WERI-Rb-1 (cell line): ENCODE results near the gene KIAA0825.
A peak's percentile ranks its signal among the peaks of the same experiment; 100 is the strongest.

Experiments used
- DNase-seq: peaks from one replicate; pipeline ENCODE4 v3.0.0-alpha.2; 2020
- H3K27ac ChIP-seq: fragments of 250-450 bp; sonication (Bioruptor Pico); 2 replicates; pipeline ENCODE4 v1.5.1; 2020; ENCODE audit warnings: mild to moderate bottlenecking, moderate library complexity
- H3K27me3 ChIP-seq: fragments of 250-450 bp; sonication (Bioruptor Pico); 2 replicates; pipeline ENCODE4 v1.5.1; 2021; ENCODE audit warnings: mild to moderate bottlenecking, low read depth, moderate library complexity; ENCODE audit not compliant: insufficient read depth, severe bottlenecking
- H3K36me3 ChIP-seq: fragments of 250-450 bp; sonication (Bioruptor Pico); 2 replicates; pipeline ENCODE4 v1.5.1; 2020; ENCODE audit warnings: mild to moderate bottlenecking, moderate library complexity
- H3K4me3 ChIP-seq: 2 replicates; pipeline ENCODE4 v1.5.1; 2011; ENCODE audit warnings: low read depth, mild to moderate bottlenecking, control low read depth, low read length
- H3K9me3 ChIP-seq: fragments of 250-450 bp; sonication (Bioruptor Pico); 2 replicates; pipeline ENCODE4 v1.5.1; 2021; ENCODE audit warnings: mild to moderate bottlenecking, moderate library complexity; ENCODE audit not compliant: severe bottlenecking
- CTCF ChIP-seq: IDR thresholded peaks from 2 replicates; pipeline ENCODE4 v1.5.1; 2011; ENCODE audit warnings: low read depth, mild to moderate bottlenecking, control low read depth, inconsistent platforms, low read length

KIAA0825 gene

GRCh38 chr5:94618493-94619328, at the start of gene KIAA0825, which contains the start of gene SLF1:
Gene KIAA0825 (minus strand): TSS chr5:94618604. CDS start chr5:94537126, 81,478 bp downstream.
Gene SLF1 (plus strand): TSS chr5:94618669. CDS start chr5:94628811, 10,142 bp downstream.
- no peaks in the 10 kb centered on the region for H3K9me3 ChIP-seq
- peak; percentile 91 for DNase-seq
- peaks cover 11% of the 10 kb centered on the region for H3K36me3 ChIP-seq
- peak within 1 kb of the TSS; percentile 84 for H3K4me3 ChIP-seq
- no peak for TF ChIP-seq CTCF
- no peaks in the 10 kb centered on the region for H3K27me3 ChIP-seq
- peak within 1 kb of the TSS; percentile 90 for H3K27ac ChIP-seq

- no peaks in the 10 kb centered on the region for H3K27me3 ChIP-seq
- H3K27ac ChIP-seq, result no peak overlapping the region
- no peak overlapping the region for H3K4me3 ChIP-seq
- DNase-seq, result no peak
- H3K36me3 ChIP-seq, result peaks cover 23% of the 10 kb centered on the region
- TF ChIP-seq CTCF, result no peak
- no peaks in the 10 kb centered on the region for H3K9me3 ChIP-seq
These were observed 49.5 kb upstream of the KIAA0825 start for GRCh38 chr5:94667937-94668336.

- peaks cover 5% of the 10 kb centered on the region for H3K9me3 ChIP-seq
- no peaks in the 10 kb centered on the region for H3K27me3 ChIP-seq
- TF ChIP-seq CTCF, result no peak
- H3K36me3 ChIP-seq, result peaks cover 42% of the 10 kb centered on the region
- no peak overlapping the region for H3K27ac ChIP-seq
- no peak overlapping the region for H3K4me3 ChIP-seq
- no peak for DNase-seq
These were observed 42.7 kb upstream of the KIAA0825 start for GRCh38 chr5:94661086-94661485.

- DNase-seq, result no peak
- H3K27me3 ChIP-seq, result no peaks in the 10 kb centered on the region
- H3K27ac ChIP-seq, result no peak overlapping the region
- peaks cover 42% of the 10 kb centered on the region for H3K36me3 ChIP-seq
- TF ChIP-seq CTCF, result no peak
- no peak overlapping the region for H3K4me3 ChIP-seq
- peaks cover 5% of the 10 kb centered on the region for H3K9me3 ChIP-seq
These were observed 42.1 kb upstream of the KIAA0825 start for GRCh38 chr5:94660506-94660905.

- no peak for TF ChIP-seq CTCF
- no peak for DNase-seq
- H3K36me3 ChIP-seq, result peaks cover 42% of the 10 kb centered on the region
These were observed 39.9 kb upstream of the KIAA0825 start for GRCh38 chr5:94658272-94658671.

GRCh38 chr5:94649874-94650273, 31.5 kb upstream of the KIAA0825 start:
- H3K9me3 ChIP-seq, result no peaks in the 10 kb centered on the region
- no peak for TF ChIP-seq CTCF
- DNase-seq, result no peak
- peaks cover 25% of the 10 kb centered on the region for H3K36me3 ChIP-seq
- H3K27ac ChIP-seq, result no peak overlapping the region
- H3K4me3 ChIP-seq, result no peak overlapping the region
- no peaks in the 10 kb centered on the region for H3K27me3 ChIP-seq

More at GRCh38 chr5:94658272-94658671, 39.9 kb upstream of the KIAA0825 start:
- H3K9me3 ChIP-seq, result peaks cover 8% of the 10 kb centered on the region
- H3K27ac ChIP-seq, result no peak overlapping the region
- H3K4me3 ChIP-seq, result no peak overlapping the region
- no peaks in the 10 kb centered on the region for H3K27me3 ChIP-seq
